KMS-11 (cell line): ENCODE results near the gene RFWD3.
"Not testable (repeated sequence)": the region's sequence is repeated elsewhere in the genome, so short reads cannot be mapped to it uniquely, and the experiment has no call there.

Experiments
- H2AFZ ChIP-seq: fragments of 200-600 bp; sonication (generic); 2 replicates; pipeline ENCODE4 v1.6.1; 2016; ENCODE audit warnings: antibody characterized with exemption, mixed run types, low read depth
- H3K27ac ChIP-seq: fragments of 200-600 bp; sonication (generic); 2 replicates; pipeline ENCODE4 v1.6.1; 2016; ENCODE audit warnings: mild to moderate bottlenecking, mixed run types
- H3K27me3 ChIP-seq: fragments of 200-600 bp; sonication (generic); 2 replicates; pipeline ENCODE4 v1.6.1; 2017; ENCODE audit warnings: mild to moderate bottlenecking, low read depth, mixed run types, moderate library complexity; ENCODE audit not compliant: insufficient read depth
- H3K36me3 ChIP-seq: fragments of 200-600 bp; sonication (generic); 2 replicates; pipeline ENCODE4 v1.6.1; 2017; ENCODE audit warnings: mild to moderate bottlenecking, mixed run types; ENCODE audit not compliant: insufficient read depth
- H3K4me1 ChIP-seq: fragments of 200-600 bp; sonication (generic); 2 replicates; pipeline ENCODE4 v1.6.1; 2016; ENCODE audit warnings: mild to moderate bottlenecking, low read depth, mixed run types; ENCODE audit not compliant: poor library complexity, severe bottlenecking
- H3K4me2 ChIP-seq: fragments of 200-600 bp; sonication (generic); 2 replicates; pipeline ENCODE4 v1.7.0; 2016; ENCODE audit warnings: mild to moderate bottlenecking, mixed run types
- H3K4me3 ChIP-seq: fragments of 200-600 bp; sonication (generic); IDR thresholded peaks from 2 replicates; pipeline ENCODE4 v1.6.1; 2017; ENCODE audit warnings: low read depth, low read length, mixed read lengths; ENCODE audit not compliant: insufficient read depth
- H3K79me2 ChIP-seq: fragments of 200-600 bp; sonication (generic); 2 replicates; pipeline ENCODE4 v1.6.1; 2016; ENCODE audit warnings: low read depth, mixed run types; ENCODE audit not compliant: insufficient read depth
- H3K9ac ChIP-seq: fragments of 200-600 bp; sonication (generic); 2 replicates; pipeline ENCODE4 v1.6.1; 2016; ENCODE audit warnings: mild to moderate bottlenecking, mixed run types
- H4K20me1 ChIP-seq: fragments of 200-600 bp; sonication (generic); 2 replicates; pipeline ENCODE4 v1.6.1; 2016; ENCODE audit warnings: mild to moderate bottlenecking, mixed run types; ENCODE audit not compliant: insufficient read depth
- CTCF ChIP-seq: fragments of 200-600 bp; sonication (generic); conservative IDR thresholded peaks from 2 replicates; pipeline ENCODE4 v1.6.1; 2017; ENCODE audit warnings: low read depth, mild to moderate bottlenecking, antibody characterized with exemption, low read length, moderate library complexity, mixed read lengths

The RFWD3 gene

DNA sequence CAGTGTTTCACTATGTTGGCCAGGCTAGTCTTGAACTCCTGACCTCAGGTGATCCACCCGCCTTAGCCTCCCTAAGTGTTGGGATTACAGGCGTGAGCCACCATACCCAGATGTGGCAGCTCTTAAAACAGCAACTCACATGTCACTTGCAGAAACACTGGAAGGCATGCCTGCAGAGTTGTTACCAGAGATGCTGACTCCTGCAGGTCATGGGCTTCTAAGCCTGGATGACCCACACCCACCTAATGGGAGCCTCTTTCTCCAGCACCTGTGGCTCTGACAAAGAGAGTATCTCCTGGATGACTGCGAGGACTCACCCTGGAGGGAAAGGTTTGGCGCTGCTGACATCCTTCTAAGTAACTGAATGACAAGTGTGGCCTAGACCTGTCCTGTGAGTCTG lies 11.2 kb upstream of the RFWD3 start:
- H3K4me1 ChIP-seq = peaks cover 19% of the 10 kb centered on the region
- H3K27me3 ChIP-seq = no peaks in the 10 kb centered on the region
- H3K4me2 ChIP-seq = no peak overlapping the region
- H3K79me2 ChIP-seq = no peaks in the 10 kb centered on the region
- no peak overlapping the region for H3K4me3 ChIP-seq
- no peak overlapping the region for H3K27ac ChIP-seq
- H3K9ac ChIP-seq = no peak overlapping the region
- TF ChIP-seq CTCF = no peak
- H2AFZ ChIP-seq = no peak overlapping the region
- H3K36me3 ChIP-seq = no peaks in the 10 kb centered on the region
- H4K20me1 ChIP-seq = no peaks in the 10 kb centered on the region

DNA sequence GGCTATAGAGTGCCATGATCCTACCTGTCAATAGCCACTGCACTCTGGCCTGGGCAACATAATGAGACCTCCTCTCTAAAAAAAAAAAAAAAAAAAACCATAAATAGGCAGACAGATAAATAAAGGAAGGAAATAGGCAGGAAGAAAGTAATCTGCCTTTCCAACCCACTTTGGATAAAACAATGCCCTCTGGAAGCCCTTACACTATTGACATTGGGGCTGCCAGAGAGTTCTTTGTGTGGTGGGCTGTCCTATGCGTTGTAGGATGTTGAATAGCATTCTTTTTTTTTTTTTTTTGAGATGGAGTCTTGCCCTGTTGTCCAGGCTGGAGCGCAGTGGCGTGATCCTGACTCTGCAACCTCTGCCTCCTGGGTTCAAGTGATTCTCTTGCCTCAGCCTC lies 7.2 kb upstream of the RFWD3 start:
- Histone ChIP-seq H3K36me3 (no peaks in the 10 kb centered on the region), H2AFZ (no peak overlapping the region), H3K4me3 (no peak overlapping the region), H3K27me3 (no peaks in the 10 kb centered on the region), H3K4me2 (no peak overlapping the region), H3K9ac (no peak overlapping the region), H3K27ac (no peak overlapping the region), H4K20me1 (no peaks in the 10 kb centered on the region), H3K79me2 (no peaks in the 10 kb centered on the region), H3K4me1 (no peaks in the 10 kb centered on the region)
- TF ChIP-seq CTCF = no peak

GRCh38 chr16:74668877-74669276 lies 2.2 kb upstream of the RFWD3 start:
- not testable (repeated sequence) for H3K27ac ChIP-seq, H4K20me1 ChIP-seq, H3K9ac ChIP-seq, H3K36me3 ChIP-seq, H3K27me3 ChIP-seq, H2AFZ ChIP-seq, H3K4me2 ChIP-seq, H3K4me3 ChIP-seq
- H3K4me1 ChIP-seq = peaks cover 17% of the 10 kb centered on the region
- H3K79me2 ChIP-seq = peaks cover 29% of the 10 kb centered on the region

DNA sequence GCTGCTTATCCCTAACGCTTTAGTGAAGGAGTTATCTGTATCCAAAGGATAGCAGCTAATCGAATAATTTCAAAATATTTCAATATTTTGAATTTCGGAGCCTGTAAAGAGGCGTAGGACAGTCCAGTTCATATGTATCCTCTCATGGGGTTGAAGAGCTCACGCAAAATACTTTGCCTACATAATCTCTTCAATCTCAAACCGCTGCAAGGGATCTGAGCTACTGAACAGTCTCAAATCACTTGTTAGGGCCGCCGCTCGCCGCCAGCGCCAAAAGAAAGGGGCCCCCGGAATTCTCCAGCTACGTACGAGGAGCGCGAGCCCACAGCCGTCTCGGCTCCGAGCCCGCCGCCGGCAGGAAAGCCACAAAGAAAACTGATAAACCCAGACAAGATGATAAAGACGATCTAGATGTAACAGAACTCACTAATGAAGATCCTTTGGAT lies 601 bp upstream of the RFWD3 start:
- TF ChIP-seq CTCF = no peak
- H2AFZ ChIP-seq = peak overlapping the region; percentile 93
- peak overlapping the region; percentile 80 for H3K27ac ChIP-seq

GRCh38 chr16:74666010-74666421 lies 661 bp downstream of the RFWD3 start:
- H3K27ac ChIP-seq = peak overlapping the region; percentile 89
- peak overlapping the region; percentile 83 for H3K4me2 ChIP-seq
- H3K36me3 ChIP-seq = peaks cover 10% of the 10 kb centered on the region; the same call in 1 of the 2 replicates
- no peaks in the 10 kb centered on the region for H3K27me3 ChIP-seq
- peak overlapping the region; percentile 97 for H3K9ac ChIP-seq
- H4K20me1 ChIP-seq = no peaks in the 10 kb centered on the region
- H3K4me3 ChIP-seq = no peak overlapping the region
- peaks cover 26% of the 10 kb centered on the region for H3K4me1 ChIP-seq
- peak overlapping the region; percentile 50; the same call in 1 of the 2 replicates for H2AFZ ChIP-seq
- no peak for TF ChIP-seq CTCF
- H3K79me2 ChIP-seq = peaks cover 56% of the 10 kb centered on the region

More for the DNA sequence above, 601 bp upstream of the RFWD3 start:
- H3K4me1 ChIP-seq = peaks cover 18% of the 10 kb centered on the region
- H4K20me1 ChIP-seq = no peaks in the 10 kb centered on the region
- H3K36me3 ChIP-seq = peaks cover 6% of the 10 kb centered on the region; the same call in 1 of the 2 replicates
- peaks cover 43% of the 10 kb centered on the region for H3K79me2 ChIP-seq
- H3K4me3 ChIP-seq = no peak overlapping the region
- H3K27me3 ChIP-seq = no peaks in the 10 kb centered on the region
- peak overlapping the region; percentile 97 for H3K9ac ChIP-seq
- peak overlapping the region; percentile 93 for H3K4me2 ChIP-seq
